ENCODE data around the gene KIF19.

DNA sequence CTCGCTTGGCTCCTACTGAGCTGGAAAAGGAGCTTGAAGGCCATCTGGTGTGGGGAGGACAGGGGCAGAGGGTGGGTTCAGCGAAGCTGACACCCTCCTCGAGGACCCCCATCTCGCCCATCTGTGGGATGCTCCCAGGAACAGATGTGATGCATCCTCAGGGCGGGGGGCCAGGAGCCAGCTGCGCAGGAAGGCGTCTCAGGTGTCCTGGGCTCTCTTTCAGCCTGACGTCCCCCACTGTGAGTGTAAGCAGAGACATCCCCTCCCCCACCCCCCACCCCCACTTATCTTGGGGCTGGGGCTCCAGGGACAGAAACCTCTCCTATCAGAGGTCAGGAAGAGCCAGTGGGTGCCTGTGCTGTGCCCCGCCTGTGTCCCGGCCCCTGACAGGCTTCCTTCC, 16.2 kb downstream of the KIF19 start:
- TF ChIP-seq, protein P1, sequence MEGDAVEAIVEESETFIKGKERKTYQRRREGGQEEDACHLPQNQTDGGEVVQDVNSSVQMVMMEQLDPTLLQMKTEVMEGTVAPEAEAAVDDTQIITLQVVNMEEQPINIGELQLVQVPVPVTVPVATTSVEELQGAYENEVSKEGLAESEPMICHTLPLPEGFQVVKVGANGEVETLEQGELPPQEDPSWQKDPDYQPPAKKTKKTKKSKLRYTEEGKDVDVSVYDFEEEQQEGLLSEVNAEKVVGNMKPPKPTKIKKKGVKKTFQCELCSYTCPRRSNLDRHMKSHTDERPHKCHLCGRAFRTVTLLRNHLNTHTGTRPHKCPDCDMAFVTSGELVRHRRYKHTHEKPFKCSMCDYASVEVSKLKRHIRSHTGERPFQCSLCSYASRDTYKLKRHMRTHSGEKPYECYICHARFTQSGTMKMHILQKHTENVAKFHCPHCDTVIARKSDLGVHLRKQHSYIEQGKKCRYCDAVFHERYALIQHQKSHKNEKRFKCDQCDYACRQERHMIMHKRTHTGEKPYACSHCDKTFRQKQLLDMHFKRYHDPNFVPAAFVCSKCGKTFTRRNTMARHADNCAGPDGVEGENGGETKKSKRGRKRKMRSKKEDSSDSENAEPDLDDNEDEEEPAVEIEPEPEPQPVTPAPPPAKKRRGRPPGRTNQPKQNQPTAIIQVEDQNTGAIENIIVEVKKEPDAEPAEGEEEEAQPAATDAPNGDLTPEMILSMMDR (IDR thresholded peaks at IDR 0.05) = no peak
- no peak for TF ChIP-seq EZH2 (IDR thresholded peaks at IDR 0.05; ENCODE audit: borderline replicate concordance, insufficient read depth, low read depth, low read length, poor library complexity, severe bottlenecking)

All from B cell (primary cell).